ENCODE results near the gene SLC7A8.

- TF ChIP-seq CTCF (IDR thresholded peaks at IDR 0.05; ENCODE audit: low read depth, low read length, poor library complexity, severe bottlenecking) (no peak), EZH2phosphoT487 (IDR thresholded peaks at IDR 0.05; ENCODE audit: borderline replicate concordance, low read length) (no peak)
These were observed 84.1 kb downstream of the SLC7A8 start for GRCh38 chr14:23099212-23099861.

Data from DOHH2 (cell line).